M059J (cell line): ENCODE results near the gene MESD. TPM values are rescaled to one million over a fixed set of nuclear protein-coding genes. Genes with fewer than 3 reads are reported as not detected.

Source experiments
- DNase-seq: peaks from one replicate; pipeline ENCODE4 v3.0.0-alpha.2; 2012; ENCODE audit warnings: low read depth
- total RNA-seq: library from RNA; depleted of rRNA; stranded (reverse); fragments of >200 nt; shearing (Covaris generic); gene quantifications from 2 replicates; pipeline ENCODE4 v1.2.3, GENCODE V29; 2014; rRNA removed

MESD gene
- total RNA-seq, 1 experiment from 2014 or later, result 32.9 TPM

GRCh38 chr15:80904998-80905397 lies 84.6 kb downstream of the MESD start:
- no peak for DNase-seq

- no peak for DNase-seq
Observed at GRCh38 chr15:80902298-80902801, 87.3 kb downstream of the MESD start.

GRCh38 chr15:80898040-80898439 lies 91.6 kb downstream of the MESD start:
- DNase-seq, result no peak

Other genes with a start within 250 kb of the MESD start
- gene CEMIP, start 210.4 kb downstream of the MESD start, total RNA-seq, result 2.1 and 4.0 TPM in 2 replicates
- gene TLNRD1, start 11.1 kb upstream of the MESD start, total RNA-seq, result 4.4 and 9.0 TPM in 2 replicates
- not detected in 2 replicates for gene CFAP161, start 144.5 kb upstream of the MESD start, total RNA-seq
- gene IL16, start 207.1 kb upstream of the MESD start, total RNA-seq, result not detected in 2 replicates